Measurements from ENCODE around the gene NUDT4.
A peak's percentile ranks its signal among the peaks of the same experiment; 100 is the strongest.
"Not testable (repeated sequence)": the region's sequence is repeated elsewhere in the genome, so short reads cannot be mapped to it uniquely, and the experiment has no call there.

Gene NUDT4

GRCh38 chr12:93415723-93416464, 38.2 kb downstream of the NUDT4 start:
- no peaks in the 10 kb centered on the region for H3K9me3 ChIP-seq
- H3K36me3 ChIP-seq (replicated peaks): peaks cover 4% of the 10 kb centered on the region
- no peaks in the 10 kb centered on the region for H3K27me3 ChIP-seq (ENCODE audit: low read depth)
- H3K4me1 ChIP-seq: peaks cover 15% of the 10 kb centered on the region
- no peak for DNase-seq (ENCODE audit: low spot score in 2 of 2)
- in situ Hi-C loops (cut with MboI; ENCODE audit: low sequenced_read_pairs): loop anchor here (25.0 kb wide), 1 partner anchor 629 kb away; no protein-coding TSS in a partner anchor
- no peak overlapping the region for H3K4me3 ChIP-seq

GRCh38 chr12:93417967-93418480, 40.3 kb downstream of the NUDT4 start:
- H3K4me1 ChIP-seq: peaks cover 19% of the 10 kb centered on the region
- in situ Hi-C loops (cut with MboI; ENCODE audit: low sequenced_read_pairs): loop anchor here (25.0 kb wide), 1 partner anchor 631 kb away; no protein-coding TSS in a partner anchor

GRCh38 chr12:93419388-93420034, 41.8 kb downstream of the NUDT4 start:
- H3K27me3 ChIP-seq (ENCODE audit: low read depth): no peaks in the 10 kb centered on the region
- in situ Hi-C loops (cut with MboI; ENCODE audit: low sequenced_read_pairs): loop anchor here (25.0 kb wide), 1 partner anchor 632 kb away; no protein-coding TSS in a partner anchor
- DNase-seq (ENCODE audit: low spot score in 2 of 2): peak in 1 of 2 experiments; percentile 57
- H3K4me1 ChIP-seq: peaks cover 34% of the 10 kb centered on the region
- no peaks in the 10 kb centered on the region for H3K36me3 ChIP-seq (replicated peaks)
- H3K4me3 ChIP-seq: no peak overlapping the region
- H3K9me3 ChIP-seq: no peaks in the 10 kb centered on the region

More at GRCh38 chr12:93417967-93418480, 40.3 kb downstream of the NUDT4 start:
- no peak overlapping the region for H3K4me3 ChIP-seq
- no peak for DNase-seq (ENCODE audit: low spot score in 2 of 2)
- H3K27me3 ChIP-seq (ENCODE audit: low read depth): no peaks in the 10 kb centered on the region
- no peaks in the 10 kb centered on the region; the same call in 1 of the 2 replicates for H3K36me3 ChIP-seq (replicated peaks)
- H3K9me3 ChIP-seq: no peaks in the 10 kb centered on the region

- Histone ChIP-seq H3K27me3 (ENCODE audit: low read depth) (no peaks in the 10 kb centered on the region), H3K4me3 (no peak overlapping the region), H3K4me1 (peaks cover 41% of the 10 kb centered on the region), H3K36me3 (replicated peaks) (no peaks in the 10 kb centered on the region), H3K9me3 (no peaks in the 10 kb centered on the region)
- no peak for DNase-seq (ENCODE audit: low spot score in 2 of 2)
- in situ Hi-C loops (cut with MboI; ENCODE audit: low sequenced_read_pairs): loop anchor here (25.0 kb wide), 1 partner anchor 635 kb away; no protein-coding TSS in a partner anchor
Measured at GRCh38 chr12:93422050-93422449, 44.3 kb downstream of the NUDT4 start.

- H3K36me3 ChIP-seq (replicated peaks): no peaks in the 10 kb centered on the region
- in situ Hi-C loops (cut with MboI; ENCODE audit: low sequenced_read_pairs): no loop called here
- no peaks in the 10 kb centered on the region for H3K9me3 ChIP-seq
- peaks cover 38% of the 10 kb centered on the region for H3K4me1 ChIP-seq
- no peak for DNase-seq (ENCODE audit: low spot score in 2 of 2)
- no peaks in the 10 kb centered on the region for H3K27me3 ChIP-seq (ENCODE audit: low read depth)
- no peak overlapping the region for H3K4me3 ChIP-seq
Measured at GRCh38 chr12:93425736-93426411, 48.1 kb downstream of the NUDT4 start.

GRCh38 chr12:93426412-93426805, 48.7 kb downstream of the NUDT4 start:
- no peak for DNase-seq (ENCODE audit: low spot score in 2 of 2)
- peaks cover 37% of the 10 kb centered on the region for H3K4me1 ChIP-seq
- no peaks in the 10 kb centered on the region; the same call in 1 of the 2 replicates for H3K36me3 ChIP-seq (replicated peaks)
- no peak overlapping the region for H3K4me3 ChIP-seq
- no peaks in the 10 kb centered on the region for H3K9me3 ChIP-seq
- in situ Hi-C loops (cut with MboI; ENCODE audit: low sequenced_read_pairs): no loop called here
- H3K27me3 ChIP-seq (ENCODE audit: low read depth): no peaks in the 10 kb centered on the region

DNA sequence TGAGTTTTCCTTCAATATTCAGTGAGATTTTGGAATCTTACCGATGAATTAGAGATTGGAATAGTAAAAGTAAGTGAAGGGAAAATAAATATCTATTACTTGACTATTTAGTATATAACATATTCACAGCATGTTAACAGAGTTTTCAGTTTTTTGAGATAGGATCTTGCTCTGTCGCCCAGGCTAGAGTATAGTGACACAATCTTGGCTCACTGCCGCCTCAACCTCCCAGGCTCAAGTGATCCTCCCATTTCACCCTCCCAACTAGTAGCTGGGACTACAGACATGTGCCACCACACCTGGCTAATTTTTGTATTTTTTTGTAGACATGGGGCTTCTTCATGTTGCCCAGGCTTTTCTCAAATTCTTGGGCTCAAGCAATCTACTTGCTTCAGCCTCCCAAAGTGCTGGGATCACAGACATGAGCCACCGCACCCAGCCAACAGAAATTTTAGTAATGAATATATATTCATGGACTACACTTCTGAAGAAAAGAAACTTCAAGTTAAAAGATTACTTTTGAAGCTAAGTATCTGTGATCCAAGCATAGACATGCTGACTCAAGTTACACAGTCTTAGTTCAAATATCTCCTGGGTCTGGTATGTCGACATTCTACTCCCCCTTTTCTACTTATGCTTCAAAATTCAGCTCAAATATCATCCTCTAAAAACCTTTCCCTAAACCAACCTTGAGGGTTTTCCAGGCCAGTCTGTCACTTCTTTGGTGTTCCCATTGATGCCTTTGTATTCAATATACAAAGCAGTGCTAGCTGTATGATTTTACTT, 50.2 kb downstream of the NUDT4 start:
- Histone ChIP-seq H3K4me3 (no peak overlapping the region), H3K9me3 (no peaks in the 10 kb centered on the region), H3K27me3 (ENCODE audit: low read depth) (no peaks in the 10 kb centered on the region), H3K4me1 (peaks cover 32% of the 10 kb centered on the region), H3K36me3 (replicated peaks) (no peaks in the 10 kb centered on the region; the same call in 1 of the 2 replicates)
- DNase-seq (ENCODE audit: low spot score in 2 of 2): no peak
- in situ Hi-C loops (cut with MboI; ENCODE audit: low sequenced_read_pairs): no loop called here

DNA sequence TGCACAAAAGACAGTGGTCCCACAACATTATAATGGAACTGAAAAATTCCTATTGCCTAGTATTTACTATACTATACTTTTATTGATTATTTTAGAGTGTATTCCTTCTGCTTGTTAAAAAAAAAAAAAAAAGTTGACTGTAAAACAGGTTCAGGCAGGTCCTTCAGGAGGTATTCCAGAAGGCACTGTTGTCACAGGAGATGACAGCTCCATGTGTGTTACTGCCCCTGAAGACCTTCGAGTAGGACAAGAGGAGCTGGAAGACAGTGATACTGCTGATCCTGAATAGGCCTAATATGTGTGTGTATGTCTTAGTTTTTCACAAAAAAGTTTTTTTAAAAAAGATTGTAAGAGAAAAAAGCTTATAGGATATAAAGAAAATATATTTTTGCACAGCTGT, 51.7 kb downstream of the NUDT4 start:
- DNase-seq (ENCODE audit: low spot score in 2 of 2): no peak
- no peak overlapping the region for H3K4me3 ChIP-seq
- H3K36me3 ChIP-seq (replicated peaks): no peaks in the 10 kb centered on the region; the same call in 1 of the 2 replicates
- H3K9me3 ChIP-seq: no peaks in the 10 kb centered on the region
- no peaks in the 10 kb centered on the region for H3K27me3 ChIP-seq (ENCODE audit: low read depth)
- in situ Hi-C loops (cut with MboI; ENCODE audit: low sequenced_read_pairs): no loop called here
- peaks cover 17% of the 10 kb centered on the region for H3K4me1 ChIP-seq

- in situ Hi-C loops (cut with MboI; ENCODE audit: low sequenced_read_pairs): no loop called here
- Histone ChIP-seq H3K4me3 (no peak overlapping the region), H3K4me1 (peaks cover 13% of the 10 kb centered on the region), H3K9me3 (no peaks in the 10 kb centered on the region), H3K36me3 (replicated peaks) (no peaks in the 10 kb centered on the region; the same call in 1 of the 2 replicates), H3K27me3 (ENCODE audit: low read depth) (no peaks in the 10 kb centered on the region)
- DNase-seq (ENCODE audit: low spot score in 2 of 2): no peak
Measured at GRCh38 chr12:93429852-93430251, 52.1 kb downstream of the NUDT4 start.

- no peaks in the 10 kb centered on the region for H3K9me3 ChIP-seq
- no peak overlapping the region for H3K4me3 ChIP-seq
- H3K4me1 ChIP-seq: peaks cover 9% of the 10 kb centered on the region
- in situ Hi-C loops (cut with MboI; ENCODE audit: low sequenced_read_pairs): no loop called here
- no peaks in the 10 kb centered on the region; the same call in 1 of the 2 replicates for H3K36me3 ChIP-seq (replicated peaks)
- no peaks in the 10 kb centered on the region for H3K27me3 ChIP-seq (ENCODE audit: low read depth)
- DNase-seq (ENCODE audit: low spot score in 2 of 2): no peak
Measured at GRCh38 chr12:93430280-93430679, 52.6 kb downstream of the NUDT4 start.

DNA sequence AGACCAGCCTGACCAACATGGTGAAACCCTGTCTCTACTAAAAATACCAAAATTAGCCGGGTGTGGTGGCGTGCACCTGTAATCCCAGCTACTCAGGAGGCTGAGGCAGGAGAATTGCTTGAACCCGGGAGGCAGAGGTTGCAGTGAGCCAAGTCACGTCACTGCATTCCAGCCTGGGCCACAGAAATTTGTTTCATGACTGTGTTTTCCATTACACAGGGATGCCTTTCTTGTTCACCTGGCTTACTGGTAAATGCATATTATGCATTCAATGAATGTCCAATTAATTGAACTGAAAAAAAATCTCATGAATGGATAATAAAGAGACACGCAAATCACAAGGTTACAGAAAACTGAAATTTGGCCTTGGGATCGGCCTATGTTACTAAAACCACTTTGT, 54.3 kb downstream of the NUDT4 start:
- in situ Hi-C loops (cut with MboI; ENCODE audit: low sequenced_read_pairs): not testable (repeated sequence)

GRCh38 chr12:93434256-93434865, 56.6 kb downstream of the NUDT4 start:
- no peaks in the 10 kb centered on the region; the same call in 1 of the 2 replicates for H3K36me3 ChIP-seq (replicated peaks)
- H3K4me3 ChIP-seq: no peak overlapping the region
- H3K9me3 ChIP-seq: no peaks in the 10 kb centered on the region
- H3K4me1 ChIP-seq: peaks cover under 1% of the 10 kb centered on the region
- H3K27me3 ChIP-seq (ENCODE audit: low read depth): no peaks in the 10 kb centered on the region
- in situ Hi-C loops (cut with MboI; ENCODE audit: low sequenced_read_pairs): no loop called here
- DNase-seq (ENCODE audit: low spot score in 2 of 2): no peak

More for the DNA sequence above, 54.3 kb downstream of the NUDT4 start:
- not testable (repeated sequence) for H3K36me3 ChIP-seq (replicated peaks); H3K4me1 ChIP-seq; H3K4me3 ChIP-seq; H3K27me3 ChIP-seq (ENCODE audit: low read depth); H3K9me3 ChIP-seq; DNase-seq (ENCODE audit: low spot score in 2 of 2)

Measured in HAP-1 (cell line).